HG03469 (cell line): ENCODE results near the gene TMEM191B.
"Not testable (repeated sequence)": the region's sequence is repeated elsewhere in the genome, so short reads cannot be mapped to it uniquely, and the experiment has no call there.

Experiments
- ATAC-seq: cut with Tn5 transposase; IDR thresholded peaks from one replicate; pipeline ENCODE4 v1.9.1; 2021; ENCODE audit warnings: mild to moderate bottlenecking, moderate library complexity, moderate number of reproducible peaks; ENCODE audit not compliant: unreplicated experiment

Gene TMEM191B

DNA sequence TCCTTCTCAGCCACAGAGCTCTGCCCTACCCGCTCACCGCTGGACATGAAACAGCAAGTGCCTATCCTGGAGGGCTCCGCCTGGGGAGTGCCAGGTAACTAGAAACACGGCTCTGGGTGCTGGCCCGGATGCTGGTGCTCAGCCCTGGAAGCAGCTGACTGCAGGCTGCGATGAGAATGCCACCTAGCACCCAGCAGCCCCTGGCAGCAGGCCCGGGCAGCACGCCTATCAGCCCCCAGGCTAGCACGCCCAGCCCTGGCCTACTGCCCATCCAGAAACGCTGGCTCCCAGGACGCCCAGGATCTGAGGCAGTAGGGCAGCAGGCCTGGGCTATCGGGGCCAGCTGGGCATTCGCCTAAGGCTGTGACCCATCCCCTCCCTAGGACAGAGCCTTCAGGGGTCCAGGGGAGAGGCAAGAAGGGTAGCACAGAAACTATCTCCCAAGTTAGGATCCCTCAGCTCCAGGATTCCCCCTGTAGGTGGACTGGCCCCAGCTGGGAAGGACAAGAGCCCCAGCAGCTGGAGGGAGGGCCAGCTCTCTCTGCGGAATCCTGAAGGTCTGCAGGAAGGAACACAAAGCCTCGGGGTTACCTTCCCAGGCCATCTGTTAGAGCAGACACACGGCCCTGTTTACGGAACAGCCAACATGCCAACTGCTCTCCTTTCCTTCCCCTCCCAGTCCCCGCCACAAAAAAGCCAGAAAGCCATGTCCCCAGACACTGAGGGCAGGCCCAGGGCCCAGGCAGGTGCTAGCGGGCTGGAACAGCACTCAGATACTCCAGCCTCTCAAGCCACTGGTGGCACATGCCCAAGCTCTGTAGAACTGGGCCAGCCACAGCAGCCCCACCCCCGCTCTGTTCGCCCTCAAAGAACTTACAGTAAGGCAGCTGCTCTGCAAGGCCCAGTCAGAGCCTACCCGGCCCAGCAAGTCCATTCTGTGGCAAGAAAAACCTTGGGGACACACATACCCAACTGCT lies 27.0 kb downstream of the TMEM191B start:
- not testable (repeated sequence) for ATAC-seq

GRCh38 chr22:18558516-18558915 lies 30.9 kb downstream of the TMEM191B start:
- ATAC-seq, result not testable (repeated sequence)

GRCh38 chr22:18558939-18559338 lies 31.3 kb downstream of the TMEM191B start:
- ATAC-seq, result not testable (repeated sequence)

DNA sequence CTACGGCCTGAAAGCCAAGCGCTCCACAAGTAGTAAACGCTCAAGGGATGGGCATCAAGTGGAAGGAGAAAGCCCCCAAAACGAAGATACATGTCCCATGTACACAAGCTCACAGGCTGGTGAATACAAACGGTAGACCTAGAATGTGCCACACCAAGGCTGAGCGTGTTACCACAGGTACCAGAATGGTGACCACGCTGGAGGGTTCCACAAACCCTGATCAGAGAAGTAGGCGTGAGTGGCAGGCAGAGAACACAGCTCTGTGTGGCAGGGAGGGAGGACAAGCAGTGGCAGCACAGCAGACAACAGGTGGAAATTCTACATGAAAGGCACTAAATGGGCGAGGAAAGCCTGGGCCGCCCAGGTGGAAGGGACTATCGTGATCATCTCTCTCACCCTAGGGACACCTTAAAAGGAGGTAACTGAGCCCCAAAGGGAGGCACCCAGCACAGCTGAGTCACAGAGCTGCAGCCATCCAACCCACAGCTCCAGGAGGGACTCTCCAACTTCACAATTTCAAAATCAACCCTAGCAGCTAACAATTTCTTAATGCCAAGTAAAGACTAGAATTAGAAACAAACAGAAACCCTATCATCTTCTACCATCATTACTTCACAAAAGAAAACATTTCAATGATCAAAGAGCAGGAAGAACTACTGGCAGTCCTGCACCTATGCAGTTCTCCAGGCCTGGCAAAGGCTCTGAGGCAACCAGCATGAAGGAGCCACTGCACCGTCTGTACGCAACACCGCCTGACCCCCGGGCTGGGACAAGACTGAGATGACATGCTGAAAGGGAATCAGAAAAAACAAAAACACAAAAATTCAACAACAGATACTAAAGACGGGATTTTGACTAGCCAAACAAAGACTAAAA lies 32.7 kb downstream of the TMEM191B start:
- ATAC-seq, result not testable (repeated sequence)

DNA sequence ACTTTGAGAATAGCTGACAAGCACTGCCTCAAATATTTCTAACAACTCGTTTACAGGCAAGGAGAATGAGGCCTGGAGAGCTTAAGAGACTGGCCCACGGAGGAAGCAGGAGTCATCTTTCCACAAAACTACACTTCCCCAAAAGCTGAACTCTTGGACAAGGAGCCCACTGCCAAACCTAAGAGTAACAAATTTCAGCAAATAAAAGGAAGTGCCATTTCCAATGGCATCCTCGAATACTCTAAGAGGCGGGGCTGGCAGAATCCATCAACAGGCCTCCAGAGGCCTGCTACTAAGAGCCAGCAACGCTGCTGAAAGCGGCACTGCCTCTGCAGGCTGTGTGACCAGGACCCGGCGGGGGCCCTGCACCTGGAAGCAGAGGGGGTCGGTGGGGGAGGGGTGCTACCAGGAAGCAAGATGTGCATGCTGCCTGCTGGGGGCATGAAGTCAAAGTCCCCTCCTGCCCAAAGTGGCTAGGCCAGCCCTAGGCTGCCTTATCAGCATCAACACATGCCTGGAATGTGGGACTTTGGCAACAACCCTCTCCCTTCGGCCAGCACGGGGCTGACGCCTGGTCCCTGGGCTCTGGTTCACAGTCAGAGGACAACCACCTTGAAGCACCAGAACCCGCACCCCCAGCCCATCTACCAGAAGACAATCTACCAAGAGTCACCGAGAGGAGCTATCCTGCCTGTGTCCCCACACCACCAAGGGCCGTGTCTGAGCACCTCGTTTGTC lies 43.1 kb downstream of the TMEM191B start:
- ATAC-seq, result not testable (repeated sequence)

- not testable (repeated sequence) for ATAC-seq
Observed at GRCh38 chr22:18573483-18574164, 46.0 kb downstream of the TMEM191B start.

GRCh38 chr22:18574555-18574954 lies 47.0 kb downstream of the TMEM191B start:
- not testable (repeated sequence) for ATAC-seq

- not testable (repeated sequence) for ATAC-seq
Observed at GRCh38 chr22:18575686-18576085, 48.1 kb downstream of the TMEM191B start.

DNA sequence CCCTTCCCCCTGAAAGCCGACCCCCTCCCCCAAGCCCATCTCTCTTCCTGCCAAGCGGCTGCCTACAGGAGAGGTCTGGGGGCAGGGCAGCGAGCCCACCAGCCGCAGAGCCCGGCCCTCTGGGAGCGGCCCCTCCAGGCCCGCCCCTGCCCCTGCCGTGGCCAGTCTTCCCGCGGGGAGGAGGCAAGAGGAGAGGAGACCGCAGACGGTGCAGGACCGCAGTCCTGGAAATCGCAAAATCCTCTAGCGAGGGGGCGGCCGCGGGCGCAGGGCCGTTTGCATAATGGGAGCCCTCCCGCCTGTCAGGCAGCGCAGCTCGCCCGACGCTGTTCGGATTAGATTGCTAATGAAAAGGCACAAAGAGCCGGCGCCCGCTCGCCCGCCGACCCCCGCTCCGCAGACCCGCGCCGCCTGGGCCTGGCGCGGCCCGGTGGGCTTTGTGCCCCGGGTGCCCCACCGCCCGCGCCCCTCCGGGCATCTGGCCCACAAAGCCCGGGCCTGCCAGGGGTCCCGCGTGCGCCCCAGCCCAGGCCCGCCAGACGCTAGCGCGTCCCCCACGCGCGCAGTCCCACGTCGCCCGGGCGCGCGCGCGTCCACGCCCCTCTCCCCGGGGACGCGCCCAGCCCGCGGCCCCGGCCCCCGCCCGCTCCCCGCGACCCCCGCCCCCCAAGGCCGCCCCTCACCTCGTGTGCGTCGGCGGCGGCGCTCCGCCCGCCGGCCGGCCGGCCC lies 49.7 kb downstream of the TMEM191B start:
- ATAC-seq, result not testable (repeated sequence)

- not testable (repeated sequence) for ATAC-seq
Observed at GRCh38 chr22:18577847-18578246, 50.2 kb downstream of the TMEM191B start.
